H9 (cell line): ENCODE data around the gene MICU2. TPM values are rescaled to one million over a fixed set of nuclear protein-coding genes. Genes with fewer than 3 reads are reported as not detected.

Source experiments
- DNase-seq: peaks from one replicate; pipeline ENCODE4 v3.0.0-alpha.2; 2017
- H2AFZ ChIP-seq: one replicate; pipeline ENCODE4 v1.6.1; 2013; ENCODE audit warnings: mild to moderate bottlenecking, low read length, control low read depth, moderate library complexity
- H2AK5ac ChIP-seq: 2 replicates; pipeline ENCODE4 v1.6.1; 2013; ENCODE audit warnings: low read length, control low read depth, mixed read lengths; ENCODE audit not compliant: insufficient read length
- H2BK120ac ChIP-seq: one replicate; pipeline ENCODE4 v1.6.1; 2013; ENCODE audit warnings: low read depth, mild to moderate bottlenecking, low read length, control low read depth, inconsistent platforms; ENCODE audit not compliant: poor library complexity, severe bottlenecking
- H2BK12ac ChIP-seq: 2 replicates; pipeline ENCODE4 v1.6.1; 2013; ENCODE audit warnings: low read length, control low read depth, mixed read lengths, low read depth; ENCODE audit not compliant: insufficient read length
- H2BK15ac ChIP-seq: 2 replicates; pipeline ENCODE4 v1.6.1; 2013; ENCODE audit warnings: low read depth, low read length, control low read depth
- H2BK20ac ChIP-seq: one replicate; pipeline ENCODE4 v1.6.1; 2013; ENCODE audit warnings: low read depth, mild to moderate bottlenecking, low read length, control low read depth, inconsistent platforms; ENCODE audit not compliant: poor library complexity, severe bottlenecking
- H2BK5ac ChIP-seq: 2 replicates; pipeline ENCODE4 v1.6.1; 2013; ENCODE audit warnings: low read length, control low read depth, mixed read lengths; ENCODE audit not compliant: insufficient read length
- H3K14ac ChIP-seq: 2 replicates; pipeline ENCODE4 v1.6.1; 2013; ENCODE audit warnings: low read length, control low read depth; ENCODE audit not compliant: insufficient read depth
- H3K18ac ChIP-seq: 2 replicates; pipeline ENCODE4 v1.6.1; 2013; ENCODE audit warnings: low read depth, mild to moderate bottlenecking, mixed read lengths, low read length, control low read depth; ENCODE audit not compliant: insufficient read length
- H3K23ac ChIP-seq: 2 replicates; pipeline ENCODE4 v1.6.1; 2013; ENCODE audit warnings: low read length, control low read depth, mixed read lengths, low read depth; ENCODE audit not compliant: insufficient read length
- H3K23me2 ChIP-seq: 2 replicates; pipeline ENCODE4 v1.6.1; 2013; ENCODE audit warnings: low read depth, mild to moderate bottlenecking, mixed read lengths, low read length, control low read depth; ENCODE audit not compliant: insufficient read length, poor library complexity, severe bottlenecking
- H3K27ac ChIP-seq: 2 replicates; pipeline ENCODE4 v1.5.1; 2013; ENCODE audit warnings: low read length, control low read depth, mixed read lengths, low read depth; ENCODE audit not compliant: insufficient read length
- H3K27me3 ChIP-seq: 2 replicates; pipeline ENCODE4 v1.6.1; 2013; ENCODE audit warnings: low read length, control low read depth, inconsistent platforms; ENCODE audit not compliant: insufficient read depth
- H3K4ac ChIP-seq: 2 replicates; pipeline ENCODE4 v1.6.1; 2013; ENCODE audit warnings: low read depth, mild to moderate bottlenecking, control low read depth, inconsistent platforms, low read length, moderate library complexity
- H3K4me1 ChIP-seq: 2 replicates; pipeline ENCODE4 v1.6.1; 2013; ENCODE audit warnings: low read length, control low read depth, inconsistent platforms; ENCODE audit not compliant: insufficient read depth
- H3K4me2 ChIP-seq: 2 replicates; pipeline ENCODE4 v1.6.1; 2013; ENCODE audit warnings: low read length, control low read depth, mixed read lengths; ENCODE audit not compliant: insufficient read length, insufficient read depth
- H3K56ac ChIP-seq: 2 replicates; pipeline ENCODE4 v1.6.1; 2013; ENCODE audit warnings: low read depth, mild to moderate bottlenecking, mixed read lengths, low read length, control low read depth; ENCODE audit not compliant: insufficient read length
- H3K79me1 ChIP-seq: 2 replicates; pipeline ENCODE4 v1.6.1; 2013; ENCODE audit warnings: low read depth, mild to moderate bottlenecking, moderate library complexity, low read length, control low read depth, inconsistent platforms; ENCODE audit not compliant: insufficient read depth, poor library complexity, severe bottlenecking
- H3K79me2 ChIP-seq: 2 replicates; pipeline ENCODE4 v1.6.1; 2013; ENCODE audit warnings: low read length, control low read depth, inconsistent platforms; ENCODE audit not compliant: insufficient read depth
- H3K9ac ChIP-seq: 2 replicates; pipeline ENCODE4 v1.6.1; 2013; ENCODE audit warnings: low read length, control low read depth, mixed read lengths; ENCODE audit not compliant: insufficient read length; ENCODE audit errors: extremely low read depth
- H3K9me3 ChIP-seq: one replicate; pipeline ENCODE4 v1.6.1; 2013; ENCODE audit warnings: low read depth, low read length, inconsistent platforms; ENCODE audit not compliant: control insufficient read depth
- H3T11ph ChIP-seq: one replicate; pipeline ENCODE4 v1.6.1; 2013; ENCODE audit warnings: mild to moderate bottlenecking, low read length, control low read depth, inconsistent platforms
- H4K20me1 ChIP-seq: one replicate; pipeline ENCODE4 v1.6.1; 2013; ENCODE audit not compliant: control insufficient read depth, insufficient read length, insufficient read depth
- H4K5ac ChIP-seq: 2 replicates; pipeline ENCODE4 v1.6.1; 2013; ENCODE audit warnings: low read depth, mild to moderate bottlenecking, mixed read lengths, low read length, control low read depth; ENCODE audit not compliant: insufficient read length
- H4K8ac ChIP-seq: replicated peaks from 2 replicates; pipeline ENCODE4 v1.6.1; 2013; ENCODE audit warnings: low read length, control low read depth, mixed read lengths, low read depth; ENCODE audit not compliant: insufficient read length
- H4K91ac ChIP-seq: 2 replicates; pipeline ENCODE4 v1.6.1; 2013; ENCODE audit warnings: low read depth, mild to moderate bottlenecking, moderate library complexity, mixed read lengths, low read length, control low read depth; ENCODE audit not compliant: insufficient read length
- H3K27ac Mint-ChIP-seq, 3 experiments: 2 replicates in 2 of 3; 3 replicates in 1 of 3; pipeline ENCODE4 v1.8.0; 2020 to 2021; ENCODE audit warnings: mixed read lengths in 3 of 3, mild to moderate bottlenecking in 1 of 3, moderate library complexity in 1 of 3
- H3K27me3 Mint-ChIP-seq: 2 replicates; pipeline ENCODE4 v1.8.0; 2021; ENCODE audit warnings: low read depth, mild to moderate bottlenecking, moderate library complexity, mixed read lengths
- H3K36me3 Mint-ChIP-seq, 3 experiments: 2 replicates in 2 of 3; 3 replicates in 1 of 3; pipeline ENCODE4 v1.8.0; 2020 to 2021; ENCODE audit warnings: low read depth in 3 of 3, mixed read lengths in 3 of 3; ENCODE audit not compliant: insufficient read depth in 1 of 3
- H3K4me1 Mint-ChIP-seq, 2 experiments: 2 replicates each; pipeline ENCODE4 v1.8.0; 2020; ENCODE audit warnings: mixed read lengths in 2 of 2
- H3K4me3 Mint-ChIP-seq, 2 experiments: 2 replicates in 1 of 2; 3 replicates in 1 of 2; pipeline ENCODE4 v1.8.0; 2020 to 2021; ENCODE audit warnings: mild to moderate bottlenecking in 2 of 2, mixed read lengths in 2 of 2, moderate library complexity in 1 of 2
- H3K9me3 Mint-ChIP-seq, 2 experiments: 2 replicates in 1 of 2; 3 replicates in 1 of 2; pipeline ENCODE4 v1.8.0; 2020; ENCODE audit warnings: mild to moderate bottlenecking in 2 of 2, mixed read lengths in 2 of 2, moderate library complexity in 1 of 2
- CTCF ChIP-seq: fragments of 200-600 bp; sonication (generic); conservative IDR thresholded peaks from 3 replicates; pipeline ENCODE4 v1.8.0; 2021; ENCODE audit warnings: antibody characterized with exemption, mild to moderate bottlenecking
- WGBS: extraction: QIAGEN DNeasy Blood & Tissue Kit; methylation state at CpG from one replicate; pipeline ENCODE4 v1.1.7; 2013; ENCODE audit warnings: missing lambda C conversion rate, low lambda C conversion rate, mixed read lengths; ENCODE audit not compliant: insufficient read length; ENCODE audit errors: extremely low coverage; 5-methylcytosine and 5-hydroxymethylcytosine counted together
- total RNA-seq: library from RNA; stranded (reverse); gene quantifications from 2 replicates; pipeline ENCODE4 v1.2.1, GENCODE V29; 2021

Gene MICU2
- total RNA-seq, 1 experiment from 2014 or later: 38.4 TPM

GRCh38 chr13:21537105-21537504 lies 66.9 kb downstream of the MICU2 start:
- Histone ChIP-seq H3K56ac (no peak overlapping the region), H3K9me3 (no peaks in the 10 kb centered on the region), H3K27me3 (no peaks in the 10 kb centered on the region), H2BK12ac (no peak overlapping the region), H3K23me2 (no peaks in the 10 kb centered on the region), H2BK120ac (no peak overlapping the region), H4K91ac (no peak overlapping the region), H3K18ac (no peak overlapping the region), H3K14ac (no peak overlapping the region), H3K4ac (no peak overlapping the region), H2BK5ac (no peak overlapping the region), H2BK15ac (no peak overlapping the region), H2AFZ (no peak overlapping the region), H2AK5ac (no peak overlapping the region), H3T11ph (no peak overlapping the region), H3K4me1 (no peaks in the 10 kb centered on the region), H3K9ac (no peak overlapping the region), H4K8ac (no peak overlapping the region), H3K79me1 (no peaks in the 10 kb centered on the region), H4K20me1 (no peaks in the 10 kb centered on the region), H3K27ac (no peak overlapping the region), H3K23ac (no peak overlapping the region), H4K5ac (no peak overlapping the region), H3K79me2 (no peaks in the 10 kb centered on the region), H2BK20ac (no peak overlapping the region), H3K4me2 (no peak overlapping the region)
- Mint-ChIP-seq H3K4me3 (no peak overlapping the region), H3K27me3 (no peaks in the 10 kb centered on the region), H3K9me3 (no peaks in the 10 kb centered on the region), H3K27ac (no peak overlapping the region), H3K36me3 (peaks cover 9 to 17% (median 10%) of the 10 kb centered on the region in 3 experiments; a peak in 6 of 7 replicates), H3K4me1 (no peaks in the 10 kb centered on the region)
- no CpG with 5 or more reads among the region's 1 CpG for WGBS
- TF ChIP-seq CTCF: no peak
- DNase-seq: no peak
